Progenitor cell of endocrine pancreas (in vitro differentiated cells): ENCODE measurements around the gene CD209. TPM values are rescaled to one million over a fixed set of nuclear protein-coding genes. Genes with fewer than 3 reads are reported as not detected.
A peak's percentile ranks its signal among the peaks of the same experiment; 100 is the strongest.

Experiments used
- DNase-seq: peaks from one replicate; pipeline ENCODE4 v3.0.0; 2021; ENCODE audit warnings: low spot score; ENCODE audit not compliant: unreplicated experiment
- H3K27ac Mint-ChIP-seq: 2 replicates; pipeline ENCODE4 v1.8.0; 2021; ENCODE audit warnings: mild to moderate bottlenecking, moderate library complexity, mixed read lengths
- H3K27me3 Mint-ChIP-seq: 2 replicates; pipeline ENCODE4 v1.8.0; 2021; ENCODE audit warnings: mixed read lengths
- H3K36me3 Mint-ChIP-seq: 2 replicates; pipeline ENCODE4 v1.8.0; 2022; ENCODE audit warnings: mixed read lengths; ENCODE audit not compliant: insufficient read depth
- H3K4me1 Mint-ChIP-seq: 2 replicates; pipeline ENCODE4 v1.8.0; 2021; ENCODE audit warnings: low read depth, mixed read lengths
- H3K4me3 Mint-ChIP-seq: 2 replicates; pipeline ENCODE4 v1.8.0; 2021; ENCODE audit warnings: low read depth, mild to moderate bottlenecking, moderate library complexity, mixed read lengths
- H3K9me3 Mint-ChIP-seq: 2 replicates; pipeline ENCODE4 v1.8.0; 2021; ENCODE audit warnings: low read depth, mixed read lengths
- CTCF ChIP-seq: fragments of 200-600 bp; sonication (generic); IDR thresholded peaks from one replicate; pipeline ENCODE4 v1.5.0; 2021; ENCODE audit warnings: antibody characterized with exemption, mild to moderate bottlenecking; ENCODE audit not compliant: unreplicated experiment
- total RNA-seq: library from RNA; stranded (reverse); gene quantifications from 2 replicates; pipeline ENCODE4 v1.2.1, GENCODE V29; 2021

The CD209 gene
- total RNA-seq, 1 donor from 2014 or later: not detected

- no peak for DNase-seq
- no peak for TF ChIP-seq CTCF
- Mint-ChIP-seq H3K9me3 (no peaks in the 10 kb centered on the region), H3K4me1 (peaks cover 3% of the 10 kb centered on the region), H3K27ac (no peak overlapping the region), H3K4me3 (no peak overlapping the region), H3K27me3 (peaks cover 65% of the 10 kb centered on the region), H3K36me3 (peaks cover 2% of the 10 kb centered on the region)
These were observed 43.1 kb upstream of the CD209 start for GRCh38 chr19:7790416-7790815.

GRCh38 chr19:7789447-7789846 is 42.1 kb upstream of the CD209 start:
- no peak for TF ChIP-seq CTCF
- Mint-ChIP-seq H3K36me3 (peaks cover 2% of the 10 kb centered on the region), H3K27ac (no peak overlapping the region), H3K4me1 (peaks cover 3% of the 10 kb centered on the region), H3K4me3 (no peak overlapping the region), H3K27me3 (peaks cover 73% of the 10 kb centered on the region), H3K9me3 (no peaks in the 10 kb centered on the region)
- no peak for DNase-seq

- DNase-seq: no peak
- Mint-ChIP-seq H3K4me3 (no peak overlapping the region), H3K27me3 (peaks cover 74% of the 10 kb centered on the region), H3K4me1 (peaks cover 3% of the 10 kb centered on the region), H3K9me3 (no peaks in the 10 kb centered on the region), H3K27ac (peak overlapping the region; percentile 37), H3K36me3 (no peaks in the 10 kb centered on the region)
- no peak for TF ChIP-seq CTCF
These were observed 41.6 kb upstream of the CD209 start for GRCh38 chr19:7788933-7789323.

- DNase-seq: no peak
- peaks cover 3% of the 10 kb centered on the region for H3K4me1 Mint-ChIP-seq
- no peaks in the 10 kb centered on the region for H3K36me3 Mint-ChIP-seq
- no peak overlapping the region for H3K4me3 Mint-ChIP-seq
- TF ChIP-seq CTCF: no peak
- peaks cover 77% of the 10 kb centered on the region for H3K27me3 Mint-ChIP-seq
- no peaks in the 10 kb centered on the region for H3K9me3 Mint-ChIP-seq
- H3K27ac Mint-ChIP-seq: no peak overlapping the region
These were observed 41.0 kb upstream of the CD209 start for GRCh38 chr19:7788178-7788932.

- Mint-ChIP-seq H3K27ac (no peak overlapping the region), H3K27me3 (peaks cover 82% of the 10 kb centered on the region), H3K4me1 (peaks cover 3% of the 10 kb centered on the region), H3K4me3 (no peak overlapping the region), H3K9me3 (no peaks in the 10 kb centered on the region), H3K36me3 (no peaks in the 10 kb centered on the region)
- no peak for TF ChIP-seq CTCF
- no peak for DNase-seq
These were observed 40.4 kb upstream of the CD209 start for GRCh38 chr19:7787602-7788177.
